Subcutaneous adipose tissue (tissue), 4 donors: Measurements from ENCODE around the gene LRRC58. TPM values are rescaled to one million over a fixed set of nuclear protein-coding genes. Genes with fewer than 3 reads are reported as not detected.

Experiments
- total RNA-seq, 4 donors: library from RNA; depleted of rRNA; stranded (reverse); fragments of >200 nt; gene quantifications; one replicate each; pipeline ENCODE4 v1.1.0, GENCODE V29; 2016
- TF ChIP-seq, protein P1 (sequence below): fragments of 450-650 bp; IDR thresholded peaks from one replicate; pipeline ENCODE4 v1.5.1; 2016; ENCODE audit warnings: low read depth, mild to moderate bottlenecking, control low read depth, antibody characterized with exemption, moderate library complexity

The LRRC58 gene
- total RNA-seq, 4 donors from 2014 or later, result 32.0 to 45.8 (median 38.0) TPM

DNA sequence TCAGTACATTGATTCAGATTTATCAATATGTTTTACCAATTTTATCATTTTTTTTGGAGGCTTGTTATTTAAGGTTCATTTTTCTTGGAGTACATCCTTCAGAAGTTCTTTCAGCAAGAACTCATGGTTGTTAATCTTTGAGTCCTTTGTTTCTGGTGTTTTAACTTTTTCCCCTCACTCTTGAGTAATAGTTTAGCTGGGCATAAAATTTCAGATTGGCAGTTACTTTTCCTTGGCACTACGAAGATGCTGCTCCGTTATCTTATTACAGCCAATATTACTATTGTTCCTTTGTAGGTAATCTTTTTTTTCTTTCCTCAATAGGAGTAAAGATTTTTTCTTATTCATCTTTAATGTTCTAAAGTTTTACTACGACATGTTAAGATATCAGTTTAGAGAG lies 9.8 kb downstream of the LRRC58 start:
- TF ChIP-seq, protein P1, sequence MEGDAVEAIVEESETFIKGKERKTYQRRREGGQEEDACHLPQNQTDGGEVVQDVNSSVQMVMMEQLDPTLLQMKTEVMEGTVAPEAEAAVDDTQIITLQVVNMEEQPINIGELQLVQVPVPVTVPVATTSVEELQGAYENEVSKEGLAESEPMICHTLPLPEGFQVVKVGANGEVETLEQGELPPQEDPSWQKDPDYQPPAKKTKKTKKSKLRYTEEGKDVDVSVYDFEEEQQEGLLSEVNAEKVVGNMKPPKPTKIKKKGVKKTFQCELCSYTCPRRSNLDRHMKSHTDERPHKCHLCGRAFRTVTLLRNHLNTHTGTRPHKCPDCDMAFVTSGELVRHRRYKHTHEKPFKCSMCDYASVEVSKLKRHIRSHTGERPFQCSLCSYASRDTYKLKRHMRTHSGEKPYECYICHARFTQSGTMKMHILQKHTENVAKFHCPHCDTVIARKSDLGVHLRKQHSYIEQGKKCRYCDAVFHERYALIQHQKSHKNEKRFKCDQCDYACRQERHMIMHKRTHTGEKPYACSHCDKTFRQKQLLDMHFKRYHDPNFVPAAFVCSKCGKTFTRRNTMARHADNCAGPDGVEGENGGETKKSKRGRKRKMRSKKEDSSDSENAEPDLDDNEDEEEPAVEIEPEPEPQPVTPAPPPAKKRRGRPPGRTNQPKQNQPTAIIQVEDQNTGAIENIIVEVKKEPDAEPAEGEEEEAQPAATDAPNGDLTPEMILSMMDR, result no peak

DNA sequence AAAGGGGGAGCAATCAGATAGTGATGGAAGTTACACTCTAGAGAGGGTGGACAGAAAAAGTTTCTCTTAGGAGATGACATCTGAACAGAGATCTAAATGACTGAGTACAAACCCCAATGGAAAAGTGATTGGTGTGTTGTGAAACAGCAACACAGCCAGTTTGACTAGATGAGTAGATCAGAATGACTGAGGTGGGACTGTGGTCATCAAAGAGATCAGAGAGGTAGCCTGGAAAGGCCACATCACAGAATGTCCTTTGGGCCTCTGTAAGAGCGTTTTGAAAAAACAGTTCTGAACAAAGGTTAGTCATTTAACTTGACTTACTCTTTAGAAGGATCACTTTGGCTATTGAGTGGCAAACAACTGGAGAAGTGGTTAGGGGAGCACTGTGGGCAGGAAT lies 10.6 kb downstream of the LRRC58 start:
- TF ChIP-seq, protein P1, result no peak

DNA sequence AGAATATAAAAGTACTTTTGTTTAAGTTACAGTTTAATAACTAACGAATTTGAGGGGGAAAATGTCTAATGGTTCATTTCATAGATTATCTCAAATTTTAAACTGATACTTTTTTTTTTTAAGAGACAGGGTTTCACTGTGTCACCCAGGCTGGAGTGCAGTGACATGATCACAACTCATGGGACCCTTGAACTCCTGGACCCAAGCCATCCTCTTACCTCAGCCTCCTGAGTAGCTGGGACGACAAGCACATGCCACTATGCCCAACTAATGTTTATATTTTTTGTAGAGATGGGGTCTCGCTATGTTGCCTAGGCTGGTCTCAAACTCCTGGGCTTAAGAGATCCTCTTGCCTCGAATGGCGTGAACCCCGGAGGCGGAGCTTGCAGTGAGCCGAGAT lies 16.5 kb downstream of the LRRC58 start:
- TF ChIP-seq, protein P1, result no peak

DNA sequence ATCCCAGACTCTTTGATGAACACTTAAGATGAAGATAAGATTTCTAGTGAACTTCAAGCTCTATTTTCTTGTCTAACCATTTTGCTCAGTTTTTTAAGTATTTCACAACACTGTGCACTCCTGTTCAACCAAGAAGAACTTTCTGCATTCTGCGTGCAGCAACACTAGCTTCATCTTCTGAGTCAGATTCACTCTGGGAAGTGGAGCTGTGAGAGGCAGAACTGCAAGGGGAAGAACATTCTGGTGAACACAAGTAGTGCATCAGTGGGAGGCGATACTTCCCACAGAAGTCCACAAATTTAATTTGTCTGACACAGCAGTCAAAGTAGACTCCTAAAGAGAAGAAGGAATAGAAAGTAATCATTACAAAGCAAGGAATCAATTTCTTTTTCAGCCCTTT lies 18.1 kb downstream of the LRRC58 start:
- TF ChIP-seq, protein P1, result no peak

DNA sequence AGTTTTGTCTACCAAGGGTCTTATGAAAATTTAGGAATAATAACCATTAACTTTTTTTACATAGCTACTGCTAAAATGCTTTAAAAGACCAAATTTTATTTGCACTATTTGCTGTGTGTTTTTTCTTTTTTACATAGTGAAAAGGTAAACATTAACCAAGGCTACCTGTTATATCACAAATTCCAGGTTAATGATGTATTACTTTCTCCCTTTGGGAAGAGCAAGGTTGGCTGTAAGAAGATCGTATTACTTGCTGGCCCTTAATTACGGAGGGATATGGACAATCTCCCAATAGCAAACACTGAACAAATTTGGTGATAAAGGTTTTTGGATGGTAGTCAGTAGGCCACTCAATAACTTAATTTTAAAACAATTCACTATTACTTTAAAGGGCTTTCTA lies 22.4 kb downstream of the LRRC58 start:
- TF ChIP-seq, protein P1, result no peak

DNA sequence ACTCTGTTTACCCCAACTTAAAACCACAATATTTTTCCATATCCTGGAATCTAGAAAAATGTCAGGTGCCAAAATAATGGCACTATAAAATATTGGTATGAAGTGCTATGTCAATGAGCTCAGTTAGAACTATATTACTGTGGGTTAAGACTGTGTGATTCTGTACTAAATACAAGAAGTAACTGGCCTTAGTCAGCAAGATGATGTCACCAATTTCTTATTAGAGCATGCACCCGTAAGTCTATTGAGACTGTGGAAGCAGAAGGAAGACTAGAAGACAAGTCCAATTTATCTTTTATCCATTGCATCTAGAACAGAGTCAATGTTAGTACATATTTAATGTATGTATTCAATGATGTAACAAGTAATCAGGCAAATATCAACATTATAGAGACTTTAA lies 25.0 kb downstream of the LRRC58 start:
- TF ChIP-seq, protein P1, result no peak

DNA sequence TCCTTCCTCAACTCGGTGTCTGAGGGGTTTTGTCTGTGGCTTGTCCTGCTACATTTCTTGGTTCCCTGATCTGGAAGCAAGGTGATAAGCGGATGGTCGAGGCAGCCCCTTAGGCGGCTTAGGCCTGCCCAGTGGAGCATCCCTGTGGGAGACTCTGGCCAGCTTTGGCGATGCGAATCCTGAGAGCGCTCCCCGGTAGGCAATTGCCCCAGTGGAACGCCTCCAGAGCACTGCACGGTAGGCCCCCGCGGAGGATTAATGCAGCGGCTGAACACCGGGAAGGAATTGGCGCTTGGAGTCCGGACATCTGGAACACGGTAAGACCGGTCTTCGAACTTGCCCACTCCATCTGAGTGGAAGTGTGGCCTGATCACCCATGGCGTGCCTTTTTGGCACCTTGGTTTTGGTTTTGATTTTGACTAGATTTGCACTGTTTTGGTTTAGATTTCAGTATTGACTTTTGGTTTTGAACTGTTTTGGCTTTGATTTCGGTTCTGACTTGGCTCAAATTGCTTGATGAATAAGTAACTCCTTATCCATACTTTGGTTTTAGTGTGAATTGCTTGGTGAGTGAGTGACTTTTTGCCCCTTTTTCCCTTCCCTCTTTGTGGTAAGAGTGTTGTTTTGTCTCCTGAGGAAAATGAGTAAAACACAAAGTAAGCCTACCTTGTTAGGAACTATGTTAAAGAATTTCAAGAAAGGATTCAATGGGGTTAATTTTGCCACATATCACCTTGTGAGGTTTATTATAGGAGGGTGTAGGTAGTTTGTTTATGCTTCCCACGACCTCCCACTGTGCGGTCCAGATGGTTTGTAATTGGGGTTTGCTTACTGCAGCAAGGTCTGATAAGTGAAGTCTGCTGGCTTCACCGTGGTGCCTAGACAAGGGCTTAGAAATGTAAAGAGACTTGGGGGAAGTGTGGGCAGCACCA lies 37.0 kb downstream of the LRRC58 start:
- TF ChIP-seq, protein P1, result no peak
